ENCODE data around the gene MCC.

Gene MCC

GRCh38 chr5:113089653-113090335 lies 398.5 kb downstream of the MCC start:
- peak; percentile 32 for DNase-seq (ENCODE audit: low read depth)
- H3K4me3 ChIP-seq (replicated peaks; ENCODE audit: low read depth, low read length), result no peak overlapping the region
- no peak for TF ChIP-seq CTCF (IDR thresholded peaks at IDR 0.05; ENCODE audit: low read length, missing control alignments)

- no peak overlapping the region for H3K4me3 ChIP-seq (replicated peaks; ENCODE audit: low read depth, low read length)
- no peak for TF ChIP-seq CTCF (IDR thresholded peaks at IDR 0.05; ENCODE audit: low read length, missing control alignments)
- DNase-seq (ENCODE audit: low read depth), result peak; percentile 63
These were observed 400.2 kb downstream of the MCC start for GRCh38 chr5:113087976-113088514.

GRCh38 chr5:113085880-113086409 lies 402.3 kb downstream of the MCC start:
- TF ChIP-seq CTCF (IDR thresholded peaks at IDR 0.05; ENCODE audit: low read length, missing control alignments), result no peak

GRCh38 chr5:113085084-113085414 lies 403.2 kb downstream of the MCC start:
- no peak overlapping the region for H3K4me3 ChIP-seq (replicated peaks; ENCODE audit: low read depth, low read length)
- no peak for TF ChIP-seq CTCF (IDR thresholded peaks at IDR 0.05; ENCODE audit: low read length, missing control alignments)
- DNase-seq (ENCODE audit: low read depth), result no peak

More at GRCh38 chr5:113085880-113086409, 402.3 kb downstream of the MCC start:
- no peak for DNase-seq (ENCODE audit: low read depth)
- no peak overlapping the region for H3K4me3 ChIP-seq (replicated peaks; ENCODE audit: low read depth, low read length)

GRCh38 chr5:113084402-113085083 lies 403.7 kb downstream of the MCC start:
- no peak for TF ChIP-seq CTCF (IDR thresholded peaks at IDR 0.05; ENCODE audit: low read length, missing control alignments)
- H3K4me3 ChIP-seq (replicated peaks; ENCODE audit: low read depth, low read length), result no peak overlapping the region
- DNase-seq (ENCODE audit: low read depth), result no peak

GRCh38 chr5:113083481-113083880 lies 404.8 kb downstream of the MCC start:
- TF ChIP-seq CTCF (IDR thresholded peaks at IDR 0.05; ENCODE audit: low read length, missing control alignments), result no peak
- no peak overlapping the region for H3K4me3 ChIP-seq (replicated peaks; ENCODE audit: low read depth, low read length)
- no peak for DNase-seq (ENCODE audit: low read depth)
